PC-3 (cell line): Measurements from ENCODE around the gene MRRF. TPM values are rescaled to one million over a fixed set of nuclear protein-coding genes. Genes with fewer than 3 reads are reported as not detected.
"Not testable (repeated sequence)": the region's sequence is repeated elsewhere in the genome, so short reads cannot be mapped to it uniquely, and the experiment has no call there.

ENCODE experiments used
- ATAC-seq: fragments of 200-7000 bp; cut with Tn5 transposase; 2 replicates; pipeline ENCODE4 v1.9.1; 2020; ENCODE audit warnings: mild to moderate bottlenecking, moderate library complexity
- BruUV-seq: library from RNA; stranded (reverse); fragments of 400-500 nt; replicated peaks from 2 replicates; lab custom pipeline; 2021; lab: Mats Ljungman, UMichigan
- CTCF ChIA-PET: fragments of 300-600 bp; sonication (Branson Sonifier 250); formaldehyde crosslinking; loops from one replicate; lab custom pipeline; 2022; ENCODE audit warnings: antibody characterized with exemption; lab: Charles Lee
- POLR2A ChIA-PET: fragments of 300-600 bp; sonication (Branson Sonifier 250); formaldehyde crosslinking; loops from one replicate; lab custom pipeline; 2022; ENCODE audit warnings: antibody characterized with exemption; ENCODE audit not compliant: unreplicated experiment; lab: Charles Lee
- DNase-seq: peaks from one replicate; pipeline ENCODE4 v3.0.0-alpha.2; 2015
- H2AFZ ChIP-seq: fragments of 300-600 bp; sonication (generic); 2 replicates; pipeline ENCODE4 v1.6.0; 2016; ENCODE audit warnings: antibody characterized with exemption, low read length
- H3F3A ChIP-seq: fragments of 300-600 bp; sonication (generic); one replicate; pipeline ENCODE4 v1.6.0; 2017; ENCODE audit warnings: antibody characterized with exemption, low read length, control low read depth, mild to moderate bottlenecking; ENCODE audit not compliant: unreplicated experiment
- H3K27ac ChIP-seq: fragments of 300-600 bp; sonication (generic); 2 replicates; pipeline ENCODE4 v1.5.1; 2016; ENCODE audit warnings: mild to moderate bottlenecking, low read length
- H3K27me3 ChIP-seq: fragments of 300-600 bp; sonication (generic); 2 replicates; pipeline ENCODE4 v1.6.1; 2016; ENCODE audit warnings: low read length, mixed read lengths
- H3K36me3 ChIP-seq: fragments of 300-600 bp; sonication (generic); 2 replicates; pipeline ENCODE4 v1.6.1; 2016; ENCODE audit warnings: low read depth, mixed run types, low read length, mixed read lengths
- H3K4me1 ChIP-seq: fragments of 300-600 bp; sonication (generic); 2 replicates; pipeline ENCODE4 v1.5.1; 2016; ENCODE audit warnings: low read length; ENCODE audit not compliant: insufficient read depth
- H3K4me2 ChIP-seq: fragments of 300-600 bp; sonication (generic); 2 replicates; pipeline ENCODE4 v1.6.0; 2016; ENCODE audit warnings: low read length
- H3K4me3 ChIP-seq: fragments of 300-600 bp; sonication (generic); 2 replicates; pipeline ENCODE4 v1.5.1; 2016; ENCODE audit warnings: mild to moderate bottlenecking, low read length, mixed read lengths
- H3K79me2 ChIP-seq: fragments of 300-600 bp; sonication (generic); 2 replicates; pipeline ENCODE4 v1.6.1; 2017; ENCODE audit warnings: low read length, mixed read lengths
- H3K9ac ChIP-seq: fragments of 300-600 bp; sonication (generic); 2 replicates; pipeline ENCODE4 v1.6.0; 2016; ENCODE audit warnings: mild to moderate bottlenecking, low read length
- H3K9me2 ChIP-seq: fragments of 300-600 bp; sonication (generic); replicated peaks from 2 replicates; pipeline ENCODE4 v1.6.1; 2016; ENCODE audit warnings: mixed run types, low read length, mixed read lengths
- H3K9me3 ChIP-seq: fragments of 300-600 bp; sonication (generic); 2 replicates; pipeline ENCODE4 v1.6.1; 2016; ENCODE audit warnings: low read length, mixed read lengths
- H4K20me1 ChIP-seq: fragments of 300-600 bp; sonication (generic); 2 replicates; pipeline ENCODE4 v1.6.1; 2016; ENCODE audit warnings: low read length, mixed read lengths
- CTCF ChIP-seq: fragments of 300-600 bp; sonication (generic); conservative IDR thresholded peaks from 2 replicates; pipeline ENCODE4 v1.5.1; 2017; ENCODE audit warnings: antibody characterized with exemption, low read depth, mild to moderate bottlenecking, low read length
- EZH2 ChIP-seq: fragments of 300-600 bp; sonication (generic); IDR thresholded peaks from one replicate; pipeline ENCODE4 v1.6.1; 2017; ENCODE audit warnings: antibody characterized with exemption, mild to moderate bottlenecking, low read length; ENCODE audit not compliant: unreplicated experiment
- EZH2phosphoT487 ChIP-seq: fragments of 300-600 bp; sonication (generic); IDR thresholded peaks from 2 replicates; pipeline ENCODE4 v1.6.1; 2018; ENCODE audit warnings: mild to moderate bottlenecking, antibody characterized with exemption, low read length, borderline replicate concordance
- intact Hi-C: fragments of 100-400 bp; cut with micrococcal nuclease; formaldehyde crosslinking; loops from 2 replicates; pipeline ENCODE4 v1.9.0; 2023
- total RNA-seq: library from RNA; depleted of rRNA; stranded (reverse); fragments of >200 nt; gene quantifications from 2 replicates; pipeline ENCODE4 v1.2.3, GENCODE V29; 2014

The MRRF gene
- total RNA-seq, 1 experiment from 2014 or later, result 30.2 TPM

GRCh38 chr9:122318284-122318683 is 53.6 kb downstream of the MRRF start:
- Histone ChIP-seq H3K4me1 (no peaks in the 10 kb centered on the region), H3K36me3 (peaks cover 7% of the 10 kb centered on the region; the same call in 1 of the 2 replicates), H4K20me1 (no peaks in the 10 kb centered on the region), H3F3A (no peaks in the 10 kb centered on the region), H3K9ac (no peak overlapping the region), H3K4me2 (no peak overlapping the region), H3K27me3 (no peaks in the 10 kb centered on the region), H3K9me2 (no peaks in the 10 kb centered on the region), H3K4me3 (no peak overlapping the region), H3K9me3 (no peaks in the 10 kb centered on the region), H3K27ac (no peak overlapping the region), H2AFZ (no peak overlapping the region), H3K79me2 (no peaks in the 10 kb centered on the region)
- intact Hi-C loops, result no loop called here
- ChIA-PET CTCF (no interaction called here), POLR2A (no interaction called here)
- ATAC-seq, result no peak
- BruUV-seq, result no TSS peak
- TF ChIP-seq EZH2phosphoT487 (no peak), CTCF (no peak), EZH2 (no peak)
- no peak for DNase-seq

- Histone ChIP-seq H3K9me2 (no peaks in the 10 kb centered on the region), H3K4me3 (no peak overlapping the region), H3K27me3 (no peaks in the 10 kb centered on the region), H3K9me3 (no peaks in the 10 kb centered on the region), H2AFZ (no peak overlapping the region), H3K4me1 (no peaks in the 10 kb centered on the region), H3K27ac (no peak overlapping the region), H3F3A (no peaks in the 10 kb centered on the region), H3K36me3 (0 out of 2 replicates have a peak, but pooled peaks cover 3% of the 10 kb centered on the region), H4K20me1 (no peaks in the 10 kb centered on the region), H3K4me2 (no peak overlapping the region), H3K9ac (no peak overlapping the region), H3K79me2 (no peaks in the 10 kb centered on the region)
- POLR2A ChIA-PET, result no interaction called here
- no peak for ATAC-seq
- BruUV-seq, result no TSS peak
- CTCF ChIA-PET, result no interaction called here
- TF ChIP-seq CTCF (no peak), EZH2 (no peak), EZH2phosphoT487 (no peak)
- DNase-seq, result no peak
- intact Hi-C loops, result no loop called here
These were observed 55.8 kb downstream of the MRRF start for GRCh38 chr9:122320413-122320881.

GRCh38 chr9:122322553-122322952 is 57.9 kb downstream of the MRRF start:
- Histone ChIP-seq H3K4me2 (no peak overlapping the region), H3K4me3 (no peak overlapping the region), H3K9me3 (no peaks in the 10 kb centered on the region), H4K20me1 (no peaks in the 10 kb centered on the region), H3K79me2 (no peaks in the 10 kb centered on the region), H3F3A (no peaks in the 10 kb centered on the region), H3K27ac (no peak overlapping the region), H3K9ac (no peak overlapping the region), H3K4me1 (no peaks in the 10 kb centered on the region), H3K9me2 (no peaks in the 10 kb centered on the region), H3K27me3 (no peaks in the 10 kb centered on the region), H3K36me3 (0 out of 2 replicates have a peak, but pooled peaks cover 3% of the 10 kb centered on the region), H2AFZ (no peak overlapping the region)
- intact Hi-C loops, result no loop called here
- BruUV-seq, result no TSS peak
- ChIA-PET CTCF (no interaction called here), POLR2A (no interaction called here)
- no peak for TF ChIP-seq CTCF
- DNase-seq, result no peak
- no peak for ATAC-seq

DNA sequence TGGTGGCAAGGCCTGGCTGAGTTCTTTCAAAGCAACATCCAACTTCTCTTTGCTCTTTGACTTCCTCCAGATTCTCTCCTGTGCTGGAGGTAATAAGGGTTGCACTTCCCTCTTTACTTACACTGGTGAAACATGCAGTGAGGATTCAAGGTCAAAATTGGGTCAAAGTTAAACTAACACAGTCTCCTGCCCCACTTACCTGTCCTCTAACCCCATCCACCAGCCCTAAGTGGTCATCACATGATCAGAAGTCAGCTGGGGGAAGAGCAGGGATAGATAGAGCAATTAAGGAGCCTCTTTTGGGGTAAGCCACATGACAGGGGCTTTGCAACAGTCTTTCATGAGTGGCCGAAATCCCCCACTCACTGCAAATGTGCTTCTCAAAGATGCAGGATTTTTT is 60.0 kb downstream of the MRRF start:
- ATAC-seq, H2AFZ ChIP-seq, intact Hi-C loops, POLR2A ChIA-PET, H3K27me3 ChIP-seq, H3K79me2 ChIP-seq, H3K4me3 ChIP-seq, H3K4me1 ChIP-seq, H3K4me2 ChIP-seq, H3K9me3 ChIP-seq, CTCF ChIA-PET, DNase-seq, H3K36me3 ChIP-seq, H3K27ac ChIP-seq, H3F3A ChIP-seq, H3K9me2 ChIP-seq, H3K9ac ChIP-seq, BruUV-seq, H4K20me1 ChIP-seq: not testable (repeated sequence)
